Measurements from ENCODE around the gene LRRC70. TPM values are rescaled to one million over a fixed set of nuclear protein-coding genes. Genes with fewer than 3 reads are reported as not detected.

The LRRC70 gene
- total and polyA plus RNA-seq, 4 donors, result 3.1 to 14.8 (median 5.7) TPM

- no peak for DNase-seq
- no peak overlapping the region for H3K27ac ChIP-seq (ENCODE audit: low read depth in 1 of 2, low read length in 1 of 2)
- no peaks in the 10 kb centered on the region for H3K9me3 ChIP-seq (ENCODE audit: control insufficient read depth in 4 of 4, insufficient read depth in 3 of 4, low read length in 3 of 4)
- H3K4me1 ChIP-seq (ENCODE audit: control insufficient read depth in 5 of 5, insufficient read depth in 5 of 5, low read length in 5 of 5), result no peaks in the 10 kb centered on the region
- 89% methylated on average over 1 of the region's 1 CpG for WGBS, 2 donors
- peaks cover 4 to 13% (median 5%) of the 10 kb centered on the region in 4 donors for H3K36me3 ChIP-seq (ENCODE audit: control insufficient read depth in 4 of 4, insufficient read depth in 4 of 4, low read length in 4 of 4)
- H3K27me3 ChIP-seq (ENCODE audit: control insufficient read depth in 3 of 3, insufficient read depth in 3 of 3, low read length in 2 of 3), result no peaks in the 10 kb centered on the region
- no peak overlapping the region for H3K9ac ChIP-seq (ENCODE audit: insufficient read depth in 1 of 2, low read length in 2 of 2)
- no peak overlapping the region for H3K4me3 ChIP-seq
- no peak for ATAC-seq (ENCODE audit: insufficient read depth, low FRiP score)
- TF ChIP-seq, protein P1, sequence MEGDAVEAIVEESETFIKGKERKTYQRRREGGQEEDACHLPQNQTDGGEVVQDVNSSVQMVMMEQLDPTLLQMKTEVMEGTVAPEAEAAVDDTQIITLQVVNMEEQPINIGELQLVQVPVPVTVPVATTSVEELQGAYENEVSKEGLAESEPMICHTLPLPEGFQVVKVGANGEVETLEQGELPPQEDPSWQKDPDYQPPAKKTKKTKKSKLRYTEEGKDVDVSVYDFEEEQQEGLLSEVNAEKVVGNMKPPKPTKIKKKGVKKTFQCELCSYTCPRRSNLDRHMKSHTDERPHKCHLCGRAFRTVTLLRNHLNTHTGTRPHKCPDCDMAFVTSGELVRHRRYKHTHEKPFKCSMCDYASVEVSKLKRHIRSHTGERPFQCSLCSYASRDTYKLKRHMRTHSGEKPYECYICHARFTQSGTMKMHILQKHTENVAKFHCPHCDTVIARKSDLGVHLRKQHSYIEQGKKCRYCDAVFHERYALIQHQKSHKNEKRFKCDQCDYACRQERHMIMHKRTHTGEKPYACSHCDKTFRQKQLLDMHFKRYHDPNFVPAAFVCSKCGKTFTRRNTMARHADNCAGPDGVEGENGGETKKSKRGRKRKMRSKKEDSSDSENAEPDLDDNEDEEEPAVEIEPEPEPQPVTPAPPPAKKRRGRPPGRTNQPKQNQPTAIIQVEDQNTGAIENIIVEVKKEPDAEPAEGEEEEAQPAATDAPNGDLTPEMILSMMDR (IDR thresholded peaks at IDR 0.05; ENCODE audit: control extremely low read depth, extremely low read depth), result no peak
Observed at GRCh38 chr5:62596096-62596495, 17.5 kb downstream of the LRRC70 start.

DNA sequence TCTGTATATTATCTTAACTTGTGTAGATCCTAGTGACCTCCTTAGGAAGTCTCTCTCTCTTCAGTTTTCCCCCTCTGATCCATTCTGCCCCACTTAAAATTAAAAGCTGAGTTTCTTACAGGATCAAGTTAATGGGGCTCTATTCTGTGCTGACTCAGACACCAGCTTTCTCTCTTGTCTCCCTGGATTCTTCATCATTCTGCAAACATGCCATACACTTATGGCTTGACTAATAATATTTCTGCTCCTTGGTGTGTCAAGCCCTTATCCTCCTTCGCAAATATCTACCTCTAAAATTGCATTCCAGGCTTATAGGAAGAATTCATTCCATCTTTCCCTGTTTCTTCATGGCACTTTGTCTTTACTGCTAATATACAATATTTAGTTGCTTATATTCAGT lies 18.1 kb downstream of the LRRC70 start:
- peak; percentile 47 for ATAC-seq (ENCODE audit: insufficient read depth, low FRiP score)
- Histone ChIP-seq H3K4me3 (no peak overlapping the region), H3K9me3 (ENCODE audit: control insufficient read depth in 4 of 4, insufficient read depth in 3 of 4, low read length in 3 of 4) (no peaks in the 10 kb centered on the region), H3K9ac (ENCODE audit: insufficient read depth in 1 of 2, low read length in 2 of 2) (no peak overlapping the region), H3K4me1 (ENCODE audit: control insufficient read depth in 5 of 5, insufficient read depth in 5 of 5, low read length in 5 of 5) (no peaks in the 10 kb centered on the region), H3K36me3 (ENCODE audit: control insufficient read depth in 4 of 4, insufficient read depth in 4 of 4, low read length in 4 of 4) (peaks cover 4 to 12% (median 5%) of the 10 kb centered on the region in 4 donors), H3K27me3 (ENCODE audit: control insufficient read depth in 3 of 3, insufficient read depth in 3 of 3, low read length in 2 of 3) (no peaks in the 10 kb centered on the region), H3K27ac (ENCODE audit: low read depth in 1 of 2, low read length in 1 of 2) (no peak overlapping the region)
- TF ChIP-seq, protein P1 (IDR thresholded peaks at IDR 0.05; ENCODE audit: control extremely low read depth, extremely low read depth), result no peak
- WGBS, 2 donors, result 93 to 96% methylated on average over 1 of the region's 1 CpG
- no peak for DNase-seq

- H3K4me3 ChIP-seq, result no peak overlapping the region
- peaks cover 3 to 5% (median 4%) of the 10 kb centered on the region in 4 donors for H3K36me3 ChIP-seq (ENCODE audit: control insufficient read depth in 4 of 4, insufficient read depth in 4 of 4, low read length in 4 of 4)
- DNase-seq (no peak), ATAC-seq (ENCODE audit: insufficient read depth, low FRiP score) (no peak)
- H3K9ac ChIP-seq (ENCODE audit: insufficient read depth in 1 of 2, low read length in 2 of 2), result no peak overlapping the region
- no peaks in the 10 kb centered on the region for H3K4me1 ChIP-seq (ENCODE audit: control insufficient read depth in 5 of 5, insufficient read depth in 5 of 5, low read length in 5 of 5)
- WGBS, 2 donors, result 85 to 89% methylated on average over 2 of the region's 2 CpGs
- H3K9me3 ChIP-seq (ENCODE audit: control insufficient read depth in 4 of 4, insufficient read depth in 3 of 4, low read length in 3 of 4), result no peaks in the 10 kb centered on the region
- no peaks in the 10 kb centered on the region for H3K27me3 ChIP-seq (ENCODE audit: control insufficient read depth in 3 of 3, insufficient read depth in 3 of 3, low read length in 2 of 3)
- no peak overlapping the region for H3K27ac ChIP-seq (ENCODE audit: low read depth in 1 of 2, low read length in 1 of 2)
- TF ChIP-seq, protein P1 (IDR thresholded peaks at IDR 0.05; ENCODE audit: control extremely low read depth, extremely low read depth), result no peak
Observed at GRCh38 chr5:62597314-62597713, 18.7 kb downstream of the LRRC70 start.
